GM23338 (cell line): ENCODE results near the gene PALM. TPM values are rescaled to one million over a fixed set of nuclear protein-coding genes. Genes with fewer than 3 reads are reported as not detected.
A peak's percentile ranks its signal among the peaks of the same experiment; 100 is the strongest.

Experiments
- ATAC-seq: fragments of 200-7000 bp; cut with Tn5 transposase; 3 replicates; pipeline ENCODE4 v1.9.1; 2020
- DNase-seq: peaks from one replicate; pipeline ENCODE4 v3.0.0-alpha.2; 2015; ENCODE audit warnings: low spot score
- H2AFZ ChIP-seq: fragments of 200-600 bp; sonication (generic); 2 replicates; pipeline ENCODE4 v1.8.0; 2016; ENCODE audit warnings: antibody characterized with exemption, mild to moderate bottlenecking, moderate library complexity
- H3F3A ChIP-seq: fragments of 200-600 bp; sonication (generic); replicated peaks from 2 replicates; pipeline ENCODE4 v1.8.0; 2017; ENCODE audit warnings: antibody characterized with exemption, mixed run types, low read depth
- H3K27ac ChIP-seq: fragments of 200-600 bp; sonication (generic); 2 replicates; pipeline ENCODE4 v1.6.1; 2016; ENCODE audit warnings: low read depth
- H3K27me3 ChIP-seq: fragments of 200-600 bp; sonication (generic); 2 replicates; pipeline ENCODE4 v1.8.0; 2016; ENCODE audit warnings: mild to moderate bottlenecking, mixed run types, moderate library complexity; ENCODE audit not compliant: insufficient read depth
- H3K36me3 ChIP-seq: fragments of 200-600 bp; sonication (generic); 2 replicates; pipeline ENCODE4 v1.8.0; 2016; ENCODE audit warnings: mild to moderate bottlenecking; ENCODE audit not compliant: insufficient read depth
- H3K4me1 ChIP-seq: fragments of 200-600 bp; sonication (generic); 2 replicates; pipeline ENCODE4 v1.8.0; 2016; ENCODE audit warnings: mild to moderate bottlenecking, moderate library complexity; ENCODE audit not compliant: insufficient read depth
- H3K4me2 ChIP-seq: fragments of 200-600 bp; sonication (generic); 2 replicates; pipeline ENCODE4 v1.7.1; 2017; ENCODE audit warnings: mixed run types
- H3K4me3 ChIP-seq: fragments of 200-600 bp; sonication (generic); 2 replicates; pipeline ENCODE4 v1.6.1; 2016; ENCODE audit warnings: mixed run types
- H3K79me2 ChIP-seq: fragments of 200-600 bp; sonication (generic); replicated peaks from 2 replicates; pipeline ENCODE4 v1.8.0; 2017; ENCODE audit warnings: mild to moderate bottlenecking; ENCODE audit not compliant: insufficient read depth
- H3K9me2 ChIP-seq: fragments of 200-600 bp; sonication (generic); 2 replicates; pipeline ENCODE4 v1.8.0; 2017; ENCODE audit not compliant: insufficient read depth
- H4K20me1 ChIP-seq: fragments of 200-600 bp; sonication (generic); replicated peaks from 2 replicates; pipeline ENCODE4 v1.8.0; 2017; ENCODE audit warnings: mild to moderate bottlenecking; ENCODE audit not compliant: insufficient read depth
- H3K27ac Mint-ChIP-seq: 2 replicates; pipeline ENCODE4 v1.8.0; 2020; ENCODE audit warnings: inconsistent platforms, mild to moderate bottlenecking, moderate library complexity, mixed read lengths
- H3K27me3 Mint-ChIP-seq: 3 replicates; pipeline ENCODE4 v1.8.0; 2022; ENCODE audit warnings: low read depth, mild to moderate bottlenecking, moderate library complexity, mixed read lengths, inconsistent platforms; ENCODE audit not compliant: insufficient read depth, poor library complexity
- H3K36me3 Mint-ChIP-seq: 3 replicates; pipeline ENCODE4 v1.8.0; 2021; ENCODE audit warnings: low read depth, mild to moderate bottlenecking, inconsistent platforms, moderate library complexity, mixed read lengths
- H3K4me1 Mint-ChIP-seq: 3 replicates; pipeline ENCODE4 v1.8.0; 2020; ENCODE audit warnings: mild to moderate bottlenecking, inconsistent platforms, mixed read lengths
- H3K4me3 Mint-ChIP-seq: 3 replicates; pipeline ENCODE4 v1.8.0; 2021; ENCODE audit warnings: moderate library complexity, mild to moderate bottlenecking, inconsistent platforms, mixed read lengths
- H3K9me3 Mint-ChIP-seq: 3 replicates; pipeline ENCODE4 v1.8.0; 2020; ENCODE audit warnings: moderate library complexity, mild to moderate bottlenecking, inconsistent platforms, mixed read lengths
- CREB1 ChIP-seq: fragments of 250-450 bp; sonication (Bioruptor Pico); IDR thresholded peaks from 2 replicates; pipeline ENCODE4 v1.5.0; 2020; ENCODE audit warnings: low read depth, mild to moderate bottlenecking, moderate library complexity
- CTCF ChIP-seq, 2 experiments: fragments of 200-600 bp in 1 of 2; sonication (generic) in 1 of 2; conservative IDR thresholded peaks; 2 replicates each; pipeline versions ENCODE4 v1.5.1 to v1.6.1; 2016 to 2017; ENCODE audit warnings: antibody characterized with exemption in 2 of 2, low read depth in 2 of 2, mild to moderate bottlenecking in 2 of 2, moderate library complexity in 1 of 2
- ETS1 ChIP-seq: IDR thresholded peaks from 2 replicates; pipeline ENCODE4 v1.6.1; 2016; ENCODE audit warnings: antibody characterized with exemption
- EZH2 ChIP-seq: fragments of 200-600 bp; sonication (generic); IDR thresholded peaks from one replicate; pipeline ENCODE4 v1.8.0; 2017; ENCODE audit warnings: antibody characterized with exemption, mild to moderate bottlenecking, low read depth; ENCODE audit not compliant: unreplicated experiment
- JUNB ChIP-seq: IDR thresholded peaks from one replicate; pipeline ENCODE4 v1.6.1; 2016; ENCODE audit warnings: antibody characterized with exemption; ENCODE audit not compliant: unreplicated experiment
- NANOG ChIP-seq: IDR thresholded peaks from 2 replicates; pipeline ENCODE4 v1.6.1; 2016; ENCODE audit warnings: antibody characterized with exemption, borderline replicate concordance
- STAT1 ChIP-seq: IDR thresholded peaks from one replicate; pipeline ENCODE4 v1.6.1; 2016; ENCODE audit warnings: antibody characterized with exemption; ENCODE audit not compliant: unreplicated experiment
- ZNF114 ChIP-seq: fragments of 250-450 bp; sonication (Bioruptor Pico); IDR thresholded peaks from 2 replicates; pipeline ENCODE4 v1.5.0; 2020; ENCODE audit warnings: mild to moderate bottlenecking, moderate library complexity
- ZNF331 ChIP-seq: fragments of 250-450 bp; sonication (Bioruptor Pico); IDR thresholded peaks from 2 replicates; pipeline ENCODE4 v1.5.0; 2020; ENCODE audit warnings: low read depth, mild to moderate bottlenecking, moderate library complexity
- ZNF462 ChIP-seq: fragments of 250-450 bp; sonication (Bioruptor Pico); IDR thresholded peaks from 2 replicates; pipeline ENCODE4 v1.5.0; 2020; ENCODE audit warnings: mild to moderate bottlenecking, moderate library complexity
- polyA plus RNA-seq: library from polyadenylated mRNA; unstranded; fragments of >200 nt; fragmentation: Nextera tagmentation; extraction: Ambion mirVana; gene quantifications from 2 replicates; pipeline ENCODE4 v1.2.1, GENCODE V29; 2016
- total RNA-seq: library from RNA; depleted of rRNA; stranded (reverse); fragments of >200 nt; shearing (Covaris generic); gene quantifications from 2 replicates; pipeline ENCODE4 v1.2.3, GENCODE V29; 2014

Gene PALM
- total and polyA plus RNA-seq, 2 experiments from 2014 or later: 3.8 to 26.1 TPM

- TF ChIP-seq ZNF462 (CRISPR knock-in tag) (no peak), ZNF331 (CRISPR knock-in tag) (no peak), STAT1 (no peak), EZH2 (no peak)
Measured at GRCh38 chr19:680287-681028, 28.3 kb upstream of the PALM start (continued).

- peak overlapping the region; percentile 91 for H3K4me3 Mint-ChIP-seq
- no peaks in the 10 kb centered on the region for H3K36me3 Mint-ChIP-seq
- no peaks in the 10 kb centered on the region; the same call in 2 of the 3 replicates for H3K4me1 Mint-ChIP-seq
- Histone ChIP-seq H3K79me2 (no peaks in the 10 kb centered on the region), H3K27ac (no peak overlapping the region), H3K9me2 (no peaks in the 10 kb centered on the region), H3K4me3 (peak overlapping the region; percentile 76; the same call in 1 of the 2 replicates), H3K27me3 (peaks cover 10% of the 10 kb centered on the region), H2AFZ (peak overlapping the region; percentile 76; the same call in 1 of the 2 replicates), H3F3A (peaks cover 8% of the 10 kb centered on the region; the same call in 1 of the 2 replicates), H3K4me2 (peak overlapping the region; percentile 88; the same call in 1 of the 2 replicates), H4K20me1 (no peaks in the 10 kb centered on the region), H3K4me1 (0 out of 2 replicates have a peak, but pooled peaks cover 3% of the 10 kb centered on the region), H3K36me3 (no peaks in the 10 kb centered on the region)
- no peak for TF ChIP-seq CTCF (conservative IDR thresholded peaks at IDR 0.05; ENCODE audit: low read depth in 2 of 2)
- no peak for TF ChIP-seq NANOG
- no peak for TF ChIP-seq STAT1
- TF ChIP-seq JUNB: no peak
- TF ChIP-seq ZNF114 (CRISPR knock-in tag): no peak
- TF ChIP-seq CREB1 (CRISPR knock-in tag): no peak
- TF ChIP-seq ETS1: no peak
- TF ChIP-seq EZH2: no peak
- DNase-seq (peak; percentile 96), ATAC-seq (peak; percentile 56)
- peak overlapping the region; percentile 100 for H3K27ac Mint-ChIP-seq
- H3K27me3 Mint-ChIP-seq: peaks cover 16% of the 10 kb centered on the region
- H3K9me3 Mint-ChIP-seq: no peaks in the 10 kb centered on the region
Measured at GRCh38 chr19:681029-682019, 27.4 kb upstream of the PALM start.
